A549 (cell line): Measurements from ENCODE around the gene SMARCD3. TPM values are rescaled to one million over a fixed set of nuclear protein-coding genes. Genes with fewer than 3 reads are reported as not detected.

ENCODE experiments used
- ATAC-seq, 2 experiments: fragments of 200-7000 bp in 1 of 2; fragments of >200 bp in 1 of 2; cut with Nextera tagmentation in 1 of 2; cut with Tn5 transposase in 1 of 2; 3 replicates each; pipeline versions ENCODE4 v1.8.0 to v1.9.1; 2018 to 2020; ENCODE audit warnings: mild to moderate bottlenecking in 1 of 2, moderate library complexity in 1 of 2
- CTCF ChIA-PET: fragments of 300-600 bp; sonication (Branson Sonifier 250); formaldehyde crosslinking; extraction: SDS; loops from one replicate; lab custom pipeline; 2021; ENCODE audit warnings: antibody characterized with exemption, inconsistent platforms; lab: Yijun Ruan, JAX
- POLR2A ChIA-PET: fragments of 350-600 bp; formaldehyde crosslinking; extraction: SDS; loops from one replicate; lab custom pipeline; 2021; ENCODE audit warnings: antibody characterized with exemption, inconsistent platforms; lab: Yijun Ruan, JAX
- DNase-seq, 2 experiments: peaks; one replicate each; pipeline versions ENCODE4 v3.0.0 to v3.0.0-alpha.2; 2011 to 2016; ENCODE audit warnings: low read depth in 1 of 2, low spot score in 1 of 2
- FAIRE-seq: peaks from 2 replicates; lab custom pipeline; 2011; peaks lifted over from hg19 to GRCh38; lab: Jason Lieb, UNC
- H3K27ac ChIP-seq, 2 experiments: fragments of >200 bp; sonication (Bioruptor Twin); formaldehyde crosslinking; 3 replicates each; pipeline ENCODE4 v1.5.1; 2016 to 2017
- H3K4me1 ChIP-seq: fragments of >200 bp; sonication (Bioruptor Twin); formaldehyde crosslinking; 3 replicates; pipeline ENCODE4 v1.6.1; 2016
- H3K4me2 ChIP-seq: fragments of >200 bp; sonication (Bioruptor Twin); formaldehyde crosslinking; 3 replicates; pipeline ENCODE4 v1.6.1; 2016
- H3K4me3 ChIP-seq: fragments of >200 bp; sonication (Bioruptor Twin); formaldehyde crosslinking; 3 replicates; pipeline ENCODE4 v1.5.1; 2016
- H3K9me3 ChIP-seq: fragments of >200 bp; sonication (Bioruptor Twin); formaldehyde crosslinking; 3 replicates; pipeline ENCODE4 v1.6.1; 2016
- CBX2 ChIP-seq: fragments of 200-600 bp; sonication (generic); IDR thresholded peaks from 2 replicates; pipeline ENCODE4 v1.6.1; 2016; ENCODE audit warnings: low read depth, mild to moderate bottlenecking, borderline replicate concordance
- CEBPB ChIP-seq, 2 experiments: fragments of >200 bp in 1 of 2; sonication (Bioruptor Twin) in 1 of 2; formaldehyde crosslinking in 1 of 2; IDR thresholded peaks; 2 replicates each; pipeline ENCODE4 v1.6.1; 2012 to 2016
- CHD4 ChIP-seq: fragments of 200-600 bp; sonication (generic); IDR thresholded peaks from 2 replicates; pipeline ENCODE4 v1.6.1; 2016; ENCODE audit warnings: antibody characterized with exemption, mild to moderate bottlenecking, borderline replicate concordance
- FOSL2 ChIP-seq, 2 experiments: fragments of 450-650 bp in 1 of 2; fragments of >200 bp in 1 of 2; sonication (Bioruptor Twin) in 1 of 2; formaldehyde crosslinking; IDR thresholded peaks; 2 replicates each; pipeline versions ENCODE4 v1.5.0 to v1.6.1; 2016 to 2020; ENCODE audit warnings: mild to moderate bottlenecking in 1 of 2, moderate library complexity in 1 of 2
- FOXS1 ChIP-seq: fragments of 250-450 bp; sonication (Bioruptor Pico); IDR thresholded peaks from 2 replicates; pipeline ENCODE4 v1.5.0; 2020; ENCODE audit warnings: mild to moderate bottlenecking, moderate library complexity
- GATA3 ChIP-seq: IDR thresholded peaks from 2 replicates; pipeline ENCODE4 v1.6.1; 2012; ENCODE audit warnings: borderline replicate concordance
- HEYL ChIP-seq: fragments of 250-450 bp; sonication (Bioruptor Pico); IDR thresholded peaks from 2 replicates; pipeline ENCODE4 v1.8.0; 2021; ENCODE audit warnings: mild to moderate bottlenecking, moderate library complexity
- JUNB ChIP-seq: fragments of >200 bp; sonication (Bioruptor Twin); formaldehyde crosslinking; IDR thresholded peaks from 2 replicates; pipeline ENCODE4 v1.6.1; 2016
- KDM1A ChIP-seq: fragments of 200-600 bp; sonication (generic); IDR thresholded peaks from 2 replicates; pipeline ENCODE4 v1.6.1; 2016; ENCODE audit warnings: low read depth, mild to moderate bottlenecking
- KDM5A ChIP-seq: fragments of 200-600 bp; sonication (generic); IDR thresholded peaks from 2 replicates; pipeline ENCODE4 v1.6.1; 2016; ENCODE audit warnings: antibody characterized with exemption, mild to moderate bottlenecking
- MAZ ChIP-seq: fragments of 150-350 bp; IDR thresholded peaks from 2 replicates; pipeline ENCODE4 v1.6.1; 2014; ENCODE audit warnings: antibody characterized with exemption, low read depth, low read length, borderline replicate concordance
- MYC ChIP-seq: IDR thresholded peaks from 2 replicates; pipeline ENCODE4 v1.6.1; 2012; ENCODE audit warnings: mild to moderate bottlenecking, inconsistent platforms, low read length, improper control_type of control experiment, borderline replicate concordance
- NPAS2 ChIP-seq: fragments of 250-450 bp; sonication (Bioruptor Pico); IDR thresholded peaks from 2 replicates; pipeline ENCODE4 v1.8.0; 2022; ENCODE audit warnings: mild to moderate bottlenecking, moderate library complexity, borderline replicate concordance
- NR3C1 ChIP-seq: fragments of >200 bp; sonication (Bioruptor Twin); formaldehyde crosslinking; IDR thresholded peaks from 3 replicates; pipeline ENCODE4 v1.6.1; 2017
- POLR2AphosphoS2 ChIP-seq: conservative IDR thresholded peaks from 2 replicates; pipeline ENCODE4 v1.6.1; 2012; ENCODE audit warnings: low read length, improper control_type of control experiment, inconsistent platforms
- RARB ChIP-seq: fragments of 250-450 bp; sonication (Bioruptor Pico); IDR thresholded peaks from 2 replicates; pipeline ENCODE4 v1.8.0; 2021; ENCODE audit warnings: mild to moderate bottlenecking, moderate library complexity
- RFX5 ChIP-seq: fragments of 450-650 bp; IDR thresholded peaks from 2 replicates; pipeline ENCODE4 v1.7.1; 2014; ENCODE audit warnings: antibody characterized with exemption, mild to moderate bottlenecking, moderate library complexity
- RNF2 ChIP-seq: fragments of 200-600 bp; sonication (generic); IDR thresholded peaks from 2 replicates; pipeline ENCODE4 v1.6.1; 2016; ENCODE audit warnings: low read depth, mild to moderate bottlenecking, antibody characterized with exemption, moderate library complexity, borderline replicate concordance
- SREBF2 ChIP-seq: fragments of 450-650 bp; IDR thresholded peaks from 2 replicates; pipeline ENCODE4 v1.6.1; 2014; ENCODE audit warnings: mild to moderate bottlenecking, moderate library complexity
- ZNF302 ChIP-seq: fragments of 250-450 bp; sonication (Bioruptor Pico); IDR thresholded peaks from 2 replicates; pipeline ENCODE4 v1.9.0; 2021; ENCODE audit warnings: inconsistent platforms, mild to moderate bottlenecking, moderate library complexity
- ZSCAN20 ChIP-seq: fragments of 250-450 bp; sonication (Bioruptor Pico); IDR thresholded peaks from 2 replicates; pipeline ENCODE4 v1.8.0; 2022; ENCODE audit warnings: mild to moderate bottlenecking, moderate library complexity
- WGBS: methylation state at CpG from one replicate; pipeline ENCODE4 v1.1.6; 2017; ENCODE audit errors: missing lambda C conversion rate; 5-methylcytosine and 5-hydroxymethylcytosine counted together
- polyA plus RNA-seq, 4 experiments: library from polyadenylated mRNA; depleted of rRNA in 3 of 4; stranded (reverse); fragments of >200 nt; fragmentation: RNase III in 1 of 4; extraction: RNeasy Plus Mini Kit Qiagen cat#74134 plus additional on column Dnase treatment in 1 of 4; gene quantifications; 2 replicates in 3 of 4; 3 replicates in 1 of 4; pipeline ENCODE4 v1.2.3, GENCODE V29; 2011 to 2017
- TF ChIP-seq, protein P1 (sequence below): fragments of >200 bp; sonication (Bioruptor Twin); formaldehyde crosslinking; IDR thresholded peaks from 3 replicates; pipeline ENCODE4 v1.5.1; 2016
- TF ChIP-seq, protein P2 (sequence below): fragments of 250-450 bp; sonication (Bioruptor Pico); IDR thresholded peaks from 2 replicates; pipeline ENCODE4 v1.5.0; 2021; ENCODE audit warnings: mild to moderate bottlenecking, moderate library complexity, borderline replicate concordance
- TF ChIP-seq, protein P3 (sequence below): fragments of 450-650 bp; IDR thresholded peaks from 2 replicates; pipeline ENCODE4 v1.6.1; 2014; ENCODE audit warnings: antibody characterized with exemption
- TF ChIP-seq, protein P4 (sequence below): fragments of 250-450 bp; sonication (Bioruptor Pico); IDR thresholded peaks from 2 replicates; pipeline ENCODE4 v1.5.0; 2020; ENCODE audit warnings: low read depth, mild to moderate bottlenecking, moderate library complexity

Gene SMARCD3
- polyA plus RNA-seq, 2 of the 4 experiments (the other 2 are of a cell fraction) = 11.6 to 12.5 TPM

DNA sequence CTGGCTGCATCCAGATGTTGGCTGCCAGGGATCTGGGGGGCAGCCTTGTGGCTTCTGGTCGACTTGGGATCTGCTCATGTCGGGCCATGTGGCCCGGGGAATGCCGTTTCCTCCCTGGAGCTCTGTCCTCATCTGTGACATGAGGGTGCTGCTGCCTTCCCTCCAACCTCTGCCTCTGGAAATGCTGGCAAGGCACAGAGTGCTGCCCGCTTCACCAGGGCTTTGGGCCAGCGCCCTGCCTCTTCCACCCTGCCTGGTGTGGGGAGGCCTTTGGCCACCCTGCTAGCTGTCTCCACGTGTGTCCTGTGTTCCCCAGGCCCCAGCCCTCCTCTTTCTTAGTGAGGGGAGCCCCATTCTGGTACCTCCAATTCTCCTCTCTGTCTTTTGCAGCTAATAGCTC, 5.8 kb upstream of the SMARCD3 start:
- ChIA-PET CTCF (interaction anchor here (2.0 to 8.3 kb wide), 2 partner anchors 10 to 12 kb away, joined by 5 to 60 read pairs; no protein-coding TSS in a partner anchor), POLR2A (no interaction called here)
- FAIRE-seq (no peak), DNase-seq (no peak), ATAC-seq (no peak)
- no peak overlapping the region for H3K4me3 ChIP-seq
- peaks cover 19% of the 10 kb centered on the region for H3K4me1 ChIP-seq
- TF ChIP-seq MYC = no peak
- TF ChIP-seq, protein P1, sequence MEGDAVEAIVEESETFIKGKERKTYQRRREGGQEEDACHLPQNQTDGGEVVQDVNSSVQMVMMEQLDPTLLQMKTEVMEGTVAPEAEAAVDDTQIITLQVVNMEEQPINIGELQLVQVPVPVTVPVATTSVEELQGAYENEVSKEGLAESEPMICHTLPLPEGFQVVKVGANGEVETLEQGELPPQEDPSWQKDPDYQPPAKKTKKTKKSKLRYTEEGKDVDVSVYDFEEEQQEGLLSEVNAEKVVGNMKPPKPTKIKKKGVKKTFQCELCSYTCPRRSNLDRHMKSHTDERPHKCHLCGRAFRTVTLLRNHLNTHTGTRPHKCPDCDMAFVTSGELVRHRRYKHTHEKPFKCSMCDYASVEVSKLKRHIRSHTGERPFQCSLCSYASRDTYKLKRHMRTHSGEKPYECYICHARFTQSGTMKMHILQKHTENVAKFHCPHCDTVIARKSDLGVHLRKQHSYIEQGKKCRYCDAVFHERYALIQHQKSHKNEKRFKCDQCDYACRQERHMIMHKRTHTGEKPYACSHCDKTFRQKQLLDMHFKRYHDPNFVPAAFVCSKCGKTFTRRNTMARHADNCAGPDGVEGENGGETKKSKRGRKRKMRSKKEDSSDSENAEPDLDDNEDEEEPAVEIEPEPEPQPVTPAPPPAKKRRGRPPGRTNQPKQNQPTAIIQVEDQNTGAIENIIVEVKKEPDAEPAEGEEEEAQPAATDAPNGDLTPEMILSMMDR = no peak
- TF ChIP-seq KDM5A = no peak
- TF ChIP-seq KDM1A = no peak
- TF ChIP-seq FOXS1 = no peak
- no peak for TF ChIP-seq CBX2
- no peak for TF ChIP-seq JUNB
- TF ChIP-seq ZNF302 (CRISPR knock-in tag) = no peak
- TF ChIP-seq SREBF2 = no peak
- TF ChIP-seq, protein P2, sequence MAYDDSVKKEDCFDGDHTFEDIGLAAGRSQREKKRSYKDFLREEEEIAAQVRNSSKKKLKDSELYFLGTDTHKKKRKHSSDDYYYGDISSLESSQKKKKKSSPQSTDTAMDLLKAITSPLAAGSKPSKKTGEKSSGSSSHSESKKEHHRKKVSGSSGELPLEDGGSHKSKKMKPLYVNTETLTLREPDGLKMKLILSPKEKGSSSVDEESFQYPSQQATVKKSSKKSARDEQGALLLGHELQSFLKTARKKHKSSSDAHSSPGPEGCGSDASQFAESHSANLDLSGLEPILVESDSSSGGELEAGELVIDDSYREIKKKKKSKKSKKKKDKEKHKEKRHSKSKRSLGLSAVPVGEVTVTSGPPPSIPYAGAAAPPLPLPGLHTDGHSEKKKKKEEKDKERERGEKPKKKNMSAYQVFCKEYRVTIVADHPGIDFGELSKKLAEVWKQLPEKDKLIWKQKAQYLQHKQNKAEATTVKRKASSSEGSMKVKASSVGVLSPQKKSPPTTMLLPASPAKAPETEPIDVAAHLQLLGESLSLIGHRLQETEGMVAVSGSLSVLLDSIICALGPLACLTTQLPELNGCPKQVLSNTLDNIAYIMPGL = no peak
- TF ChIP-seq NPAS2 (CRISPR knock-in tag) = no peak
- TF ChIP-seq, protein P3, sequence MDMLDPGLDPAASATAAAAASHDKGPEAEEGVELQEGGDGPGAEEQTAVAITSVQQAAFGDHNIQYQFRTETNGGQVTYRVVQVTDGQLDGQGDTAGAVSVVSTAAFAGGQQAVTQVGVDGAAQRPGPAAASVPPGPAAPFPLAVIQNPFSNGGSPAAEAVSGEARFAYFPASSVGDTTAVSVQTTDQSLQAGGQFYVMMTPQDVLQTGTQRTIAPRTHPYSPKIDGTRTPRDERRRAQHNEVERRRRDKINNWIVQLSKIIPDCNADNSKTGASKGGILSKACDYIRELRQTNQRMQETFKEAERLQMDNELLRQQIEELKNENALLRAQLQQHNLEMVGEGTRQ = no peak
- no peak for TF ChIP-seq RARB (CRISPR knock-in tag)
- no peak for TF ChIP-seq CEBPB (IDR thresholded peaks at IDR 0.05)
- no peak for TF ChIP-seq GATA3
- TF ChIP-seq, protein P4, sequence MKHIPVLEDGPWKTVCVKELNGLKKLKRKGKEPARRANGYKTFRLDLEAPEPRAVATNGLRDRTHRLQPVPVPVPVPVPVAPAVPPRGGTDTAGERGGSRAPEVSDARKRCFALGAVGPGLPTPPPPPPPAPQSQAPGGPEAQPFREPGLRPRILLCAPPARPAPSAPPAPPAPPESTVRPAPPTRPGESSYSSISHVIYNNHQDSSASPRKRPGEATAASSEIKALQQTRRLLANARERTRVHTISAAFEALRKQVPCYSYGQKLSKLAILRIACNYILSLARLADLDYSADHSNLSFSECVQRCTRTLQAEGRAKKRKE (CRISPR knock-in tag) = no peak
- TF ChIP-seq POLR2AphosphoS2 = no peak
- no peak for TF ChIP-seq RNF2
- TF ChIP-seq HEYL (CRISPR knock-in tag) = no peak
- no peak for TF ChIP-seq ZSCAN20 (CRISPR knock-in tag)
- H3K4me2 ChIP-seq = no peak overlapping the region
- no peaks in the 10 kb centered on the region for H3K9me3 ChIP-seq
- 65% methylated on average over 4 of the region's 7 CpGs for WGBS
- H3K27ac ChIP-seq = no peak overlapping the region

DNA sequence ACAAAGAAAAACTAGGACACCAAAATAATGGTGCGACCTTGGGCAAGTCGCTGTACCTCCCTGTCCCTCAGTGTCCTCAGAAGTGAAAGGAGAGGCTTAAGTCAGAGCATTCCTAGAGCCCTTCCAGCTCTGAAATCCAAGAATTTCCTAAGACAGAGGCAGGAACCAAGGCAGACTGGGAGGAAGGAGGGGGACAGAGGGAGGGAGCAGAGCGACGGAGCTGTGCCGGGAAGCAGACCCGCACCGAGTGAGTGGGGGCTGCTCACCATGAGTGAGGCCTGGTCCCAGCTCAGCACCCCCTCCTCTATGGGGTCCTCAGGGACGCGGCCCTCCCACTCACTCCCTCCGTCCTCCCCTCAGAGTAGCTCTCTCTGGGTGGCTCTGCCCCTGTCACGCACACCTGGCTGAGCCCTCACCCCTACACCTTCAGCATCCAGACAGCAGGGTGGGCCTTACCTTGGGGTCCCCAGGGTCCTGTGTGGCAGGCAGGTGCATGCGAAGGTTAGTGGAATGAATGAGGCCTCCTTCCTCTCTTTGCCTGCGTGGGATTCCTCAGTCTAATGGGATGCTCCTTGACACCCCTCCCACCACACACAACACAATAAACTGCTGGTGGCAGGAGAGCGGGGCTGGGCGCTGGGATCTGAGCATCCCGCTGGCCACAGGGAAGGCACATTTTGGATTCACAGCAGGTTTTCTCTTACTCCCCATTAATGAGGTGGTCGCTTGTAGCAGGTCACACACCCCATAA, 4.6 kb upstream of the SMARCD3 start:
- FAIRE-seq = no peak
- H3K27ac ChIP-seq = peak overlapping the region in 1 of 2 experiments; percentile 94; a peak in 1 of 6 replicates
- no peak overlapping the region; the same call in 1 of the 3 replicates for H3K4me2 ChIP-seq

More for the DNA sequence above, 4.6 kb upstream of the SMARCD3 start:
- TF ChIP-seq HEYL (CRISPR knock-in tag) (no peak), FOXS1 (no peak), RFX5 (no peak), KDM5A (no peak), CHD4 (no peak), FOSL2 (IDR thresholded peaks at IDR 0.05) (no peak), FOSL2 (CRISPR knock-in tag; IDR thresholded peaks at IDR 0.05) (no peak), MAZ (no peak), NR3C1 (no peak)
- TF ChIP-seq, protein P2 = no peak
- TF ChIP-seq, all 56 proteins: peak for 0
- Histone ChIP-seq H3K9me3 (no peaks in the 10 kb centered on the region), H3K4me1 (peaks cover 24% of the 10 kb centered on the region), H3K4me3 (no peak overlapping the region)
- WGBS = 90% methylated on average over 16 of the region's 17 CpGs
- no peak for ATAC-seq
- CTCF ChIA-PET = interaction anchor here (1.0 to 8.3 kb wide), 5 partner anchors 8 to 142 kb away, joined by 3 to 60 read pairs (median 8); no protein-coding TSS in a partner anchor
- DNase-seq = no peak
- POLR2A ChIA-PET = no interaction called here
